Cardiac septum (tissue), 1 donor: ENCODE data around the gene STPG3. TPM values are rescaled to one million over a fixed set of nuclear protein-coding genes. Genes with fewer than 3 reads are reported as not detected.

Experiments used
- DNase-seq: peaks from one replicate; pipeline ENCODE4 v3.0.0-alpha.2; 2020; ENCODE audit warnings: low spot score
- intact Hi-C: fragments of 100-400 bp; cut with DNase I; formaldehyde crosslinking; loops from one replicate; pipeline ENCODE4 v1.14.0; 2022
- total RNA-seq: library from RNA; stranded (reverse); fragmentation: NEBNext Ultra II Directional; extraction: Animal tissue kit (Norgen Biotek cat#: 25700); gene quantifications from one replicate; pipeline ENCODE4 v1.2.1, GENCODE V29; 2021
- donor health status: DM: no; HTN: no; CAD: no.

STPG3 gene
- total RNA-seq, 1 donor from 2014 or later: not detected

DNA sequence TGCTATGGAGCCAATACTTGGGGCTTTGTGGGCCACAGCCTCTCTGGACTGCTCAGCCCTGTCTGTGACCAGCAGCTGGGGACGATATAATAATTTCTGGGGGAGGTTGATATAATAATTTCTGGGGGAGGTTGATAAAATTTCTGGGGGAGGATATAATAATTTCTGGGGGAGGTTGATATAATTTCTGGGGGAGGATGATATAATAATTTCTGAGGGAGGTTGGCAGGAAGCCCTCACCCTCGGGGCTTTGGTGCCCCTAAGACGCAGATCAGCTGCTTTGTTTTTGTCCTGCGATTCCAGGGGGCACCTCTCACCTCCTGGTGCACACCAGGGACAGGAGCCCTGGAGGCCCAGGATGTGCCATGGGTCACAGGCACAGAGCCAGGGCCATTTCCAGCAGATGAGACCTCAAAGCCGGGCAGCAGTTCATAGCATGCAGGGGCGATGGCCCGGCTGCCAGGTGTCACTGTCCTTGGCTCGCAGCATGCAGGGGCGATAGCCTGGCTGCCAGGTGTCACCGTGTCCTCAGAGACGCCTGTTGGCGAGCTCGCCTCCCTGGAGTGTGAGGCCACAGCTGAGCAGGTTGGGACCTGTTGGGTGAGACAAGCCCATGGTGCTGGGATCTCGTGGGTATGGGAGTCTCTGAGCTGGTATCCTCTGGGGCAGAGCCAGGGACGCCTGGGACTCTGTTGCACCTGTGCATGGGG, 22.7 kb downstream of the STPG3 start:
- intact Hi-C loops: no loop called here
- no peak for DNase-seq

DNA sequence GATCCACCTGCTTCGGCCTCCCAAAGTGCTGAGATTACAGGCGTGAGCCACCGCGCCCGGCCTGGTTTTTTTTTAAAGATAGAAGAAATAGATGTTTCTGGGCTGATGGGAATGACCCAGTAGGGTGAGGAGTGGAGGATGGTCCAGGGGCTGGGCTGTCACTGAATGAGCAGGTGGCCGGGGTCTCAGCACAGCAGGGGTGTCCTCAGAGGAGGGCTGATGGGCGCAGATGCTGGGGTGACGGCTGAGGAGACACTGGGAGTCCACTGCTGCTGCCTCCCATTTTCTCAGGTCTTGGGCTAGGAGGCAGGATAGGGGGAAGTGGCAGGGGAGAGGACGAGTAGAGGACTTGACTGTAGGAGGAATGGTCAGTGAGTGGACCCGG, 24.1 kb downstream of the STPG3 start:
- DNase-seq: no peak
- intact Hi-C loops: no loop called here

DNA sequence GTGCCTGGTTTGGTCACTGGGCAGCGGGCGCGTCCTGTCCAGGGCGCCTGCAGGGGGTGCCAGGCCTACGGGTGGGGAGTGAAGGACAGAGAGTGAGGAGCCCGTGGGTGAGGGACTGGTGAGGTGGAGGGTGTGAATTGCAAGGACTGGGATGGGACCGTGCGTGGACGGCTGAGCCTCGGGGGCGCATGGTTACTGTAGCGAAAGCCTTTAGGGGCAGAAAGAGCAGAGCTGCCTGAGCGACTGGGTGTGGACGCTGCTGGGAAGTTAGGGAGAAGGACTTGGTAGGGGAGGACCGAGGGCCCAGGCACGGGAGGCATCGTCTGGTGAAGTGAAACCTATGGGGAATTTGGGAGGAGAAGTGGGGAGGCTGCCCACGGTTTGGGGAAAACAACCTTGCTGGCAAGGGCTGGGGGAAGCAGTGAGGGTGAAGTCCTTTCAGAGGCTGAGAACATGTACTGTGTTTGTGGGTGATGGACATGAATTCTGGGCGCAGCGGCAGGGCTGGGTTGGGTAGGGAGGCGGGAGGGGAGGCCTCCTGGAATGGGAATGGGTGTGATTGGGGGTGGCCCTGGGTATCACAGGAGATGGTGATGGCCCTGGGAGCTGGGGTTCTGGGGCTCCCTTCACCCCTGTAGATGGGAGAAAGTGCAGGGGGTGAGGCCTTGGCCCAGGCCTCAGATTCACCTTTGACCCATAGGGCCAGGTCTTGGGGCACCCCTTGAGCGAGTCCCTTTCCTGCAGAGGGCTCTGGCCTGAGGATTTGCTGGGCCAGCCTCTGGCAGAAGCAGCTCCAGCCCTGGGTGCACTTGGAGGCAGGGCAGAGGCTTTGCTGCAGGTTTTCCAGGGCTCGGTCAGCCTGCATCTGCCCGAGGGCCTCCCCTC, 24.7 kb downstream of the STPG3 start:
- no peak for DNase-seq
- intact Hi-C loops: no loop called here

DNA sequence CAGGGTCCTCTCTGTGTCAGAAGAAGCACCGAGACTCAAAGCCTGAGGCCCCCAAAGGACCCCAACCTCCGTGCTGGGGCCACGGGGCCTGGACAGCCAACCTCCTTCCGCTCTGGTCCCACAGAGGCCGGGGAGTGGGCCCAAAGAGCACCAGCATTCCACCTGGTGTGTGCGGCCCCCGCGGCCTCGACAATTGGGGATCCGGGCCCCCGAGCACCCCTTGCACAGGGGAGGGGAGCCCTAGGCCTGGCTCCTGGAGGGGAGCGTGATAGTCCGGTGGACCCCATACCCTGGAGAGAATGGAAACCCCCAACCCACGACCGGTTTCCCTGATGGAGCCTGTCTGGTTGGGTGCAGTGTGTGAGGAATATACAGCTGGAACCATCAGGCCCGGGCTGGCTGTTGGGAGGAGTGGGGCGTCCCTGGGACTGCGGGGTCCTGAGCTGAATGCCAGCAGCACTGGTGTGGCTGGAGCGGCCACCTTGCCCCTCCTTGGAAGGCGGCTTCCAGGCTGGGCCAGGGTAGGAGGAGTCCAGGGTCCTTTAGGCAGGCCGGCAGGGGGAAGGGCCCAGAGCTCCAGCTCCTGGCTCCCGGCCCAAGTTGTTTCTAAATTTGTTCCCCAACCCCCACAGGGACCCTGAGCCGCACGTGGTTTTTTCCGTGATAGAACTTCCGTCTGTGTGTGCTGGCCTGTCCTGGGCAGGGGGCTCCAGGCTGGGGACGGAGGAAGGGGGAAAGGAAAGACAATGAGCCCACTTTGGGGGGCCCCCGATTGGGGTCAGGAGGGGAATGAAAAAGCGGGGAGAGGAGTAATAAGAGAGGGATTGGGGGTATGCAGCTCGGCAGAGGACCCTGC, 25.6 kb downstream of the STPG3 start:
- peak; percentile 92 for DNase-seq
- intact Hi-C loops: no loop called here

DNA sequence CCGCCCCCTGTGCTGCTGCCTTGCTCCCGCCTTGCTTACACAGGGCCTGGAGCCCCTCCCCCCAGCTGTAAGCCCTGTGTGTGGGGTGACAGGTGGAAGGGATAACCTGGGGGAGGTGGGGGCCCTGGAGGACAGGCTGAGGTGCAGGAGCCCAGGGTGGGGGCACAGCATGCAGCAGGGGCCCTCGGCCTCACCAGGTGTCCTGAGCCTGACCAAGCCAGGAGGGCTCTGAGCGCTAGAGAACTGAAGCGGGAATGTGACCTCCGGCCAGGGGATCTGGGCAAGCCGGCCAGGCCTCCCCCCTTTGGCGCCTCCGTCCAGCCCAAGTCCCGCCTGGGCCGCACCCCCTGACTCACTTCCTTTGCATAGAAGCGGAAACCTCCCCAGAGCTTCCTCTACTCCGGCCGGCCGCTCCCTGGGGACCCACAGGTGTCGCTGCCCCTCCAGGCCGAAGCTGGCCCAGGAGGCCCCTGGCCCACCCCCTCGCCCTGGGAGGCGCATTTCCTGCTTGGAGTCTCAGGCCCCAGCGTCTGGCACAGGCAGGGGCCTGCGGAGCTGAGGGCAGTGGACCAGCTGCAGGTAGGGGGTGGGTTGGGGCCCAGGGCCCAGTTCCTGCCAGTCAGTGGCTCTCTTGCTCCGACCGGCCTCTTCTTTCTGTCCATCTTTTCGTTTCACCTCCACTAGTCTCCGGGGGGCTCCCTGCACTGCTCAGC, 26.4 kb downstream of the STPG3 start, which contains the start of gene TOR4A:
Gene TOR4A (plus strand): TSS at position 398 of the 713 bp plus-strand sequence. CDS start 964 bp downstream, outside the sequence.
- intact Hi-C loops: no loop called here
- DNase-seq: peak; percentile 95

DNA sequence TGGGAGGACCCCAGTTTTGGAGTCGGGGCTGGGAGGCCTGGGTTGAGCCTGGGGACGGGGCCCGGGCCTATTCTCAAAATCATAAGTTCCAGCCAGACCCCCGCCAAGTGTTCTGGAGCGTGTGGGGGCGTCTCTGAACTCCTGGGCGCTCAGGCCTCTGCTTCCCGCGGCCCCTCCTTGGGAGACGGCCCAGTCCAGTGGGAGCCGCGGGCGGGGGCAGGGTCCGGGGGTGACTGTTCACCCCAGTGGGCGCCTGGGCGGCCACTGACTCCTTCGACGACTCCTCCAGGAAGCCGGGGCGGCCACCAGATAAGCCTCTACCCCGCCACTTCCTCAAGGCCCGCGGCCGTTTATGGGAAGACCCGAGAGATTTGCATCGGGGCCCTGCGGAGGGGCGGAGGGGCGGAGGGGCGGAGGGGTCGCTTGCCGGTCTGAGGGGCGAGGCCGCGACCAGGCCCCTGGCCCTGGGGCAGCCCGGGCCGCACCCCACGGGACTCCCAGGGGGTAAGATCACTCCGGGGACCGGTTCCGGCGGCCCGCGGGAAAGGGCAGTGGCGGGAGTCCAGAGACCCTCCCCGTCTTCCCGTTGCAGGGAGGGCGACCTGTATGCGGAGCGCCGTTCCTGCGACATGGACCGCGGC, 27.1 kb downstream of the STPG3 start:
- DNase-seq: no peak

DNA sequence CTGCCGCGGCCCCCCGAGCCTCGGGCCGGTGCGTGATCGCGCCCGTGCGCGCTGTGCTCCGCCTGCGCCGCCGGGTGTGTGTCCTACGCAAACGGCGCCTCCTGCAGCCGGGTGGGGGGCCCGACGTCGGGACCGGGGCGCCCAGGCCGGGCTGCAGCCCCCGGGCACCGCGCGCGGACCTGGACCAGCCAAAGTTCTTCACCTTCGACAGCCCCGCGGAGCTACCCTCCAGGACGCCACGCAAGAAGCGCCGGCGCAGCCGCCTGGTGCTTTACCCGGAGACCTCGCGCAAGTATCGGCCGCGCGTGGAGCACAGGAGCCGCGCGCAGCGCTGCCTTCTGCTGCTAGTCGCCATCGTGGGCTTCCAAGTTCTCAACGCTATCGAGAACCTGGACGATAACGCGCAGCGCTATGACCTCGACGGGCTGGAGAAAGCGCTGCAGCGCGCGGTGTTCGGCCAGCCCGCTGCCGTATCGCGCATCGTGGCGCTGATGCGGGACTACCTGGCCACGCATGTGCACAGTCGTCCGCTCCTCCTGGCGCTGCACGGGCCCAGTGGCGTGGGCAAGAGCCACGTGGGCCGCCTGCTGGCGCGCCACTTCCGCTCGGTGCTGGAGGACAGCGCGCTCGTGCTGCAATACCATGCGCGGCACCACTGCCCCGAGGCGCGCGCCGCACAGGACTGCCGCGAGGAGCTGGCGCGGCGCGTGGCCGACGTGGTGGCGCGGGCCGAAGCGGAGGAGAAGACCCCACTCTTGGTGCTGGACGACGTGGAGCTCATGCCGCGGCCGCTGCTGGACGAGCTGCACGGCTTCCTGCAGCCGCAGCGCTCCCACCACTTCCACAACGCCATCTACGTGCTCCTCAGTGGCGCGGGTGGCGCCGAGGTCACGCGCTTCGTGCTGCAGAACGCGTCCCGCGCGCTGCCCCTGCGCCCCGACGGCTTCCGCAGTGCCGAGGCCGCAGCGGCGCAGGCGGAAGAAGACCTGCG, 27.9 kb downstream of the STPG3 start:
- DNase-seq: no peak

More for the DNA sequence above, 27.1 kb downstream of the STPG3 start:
- intact Hi-C loops: no loop called here

DNA sequence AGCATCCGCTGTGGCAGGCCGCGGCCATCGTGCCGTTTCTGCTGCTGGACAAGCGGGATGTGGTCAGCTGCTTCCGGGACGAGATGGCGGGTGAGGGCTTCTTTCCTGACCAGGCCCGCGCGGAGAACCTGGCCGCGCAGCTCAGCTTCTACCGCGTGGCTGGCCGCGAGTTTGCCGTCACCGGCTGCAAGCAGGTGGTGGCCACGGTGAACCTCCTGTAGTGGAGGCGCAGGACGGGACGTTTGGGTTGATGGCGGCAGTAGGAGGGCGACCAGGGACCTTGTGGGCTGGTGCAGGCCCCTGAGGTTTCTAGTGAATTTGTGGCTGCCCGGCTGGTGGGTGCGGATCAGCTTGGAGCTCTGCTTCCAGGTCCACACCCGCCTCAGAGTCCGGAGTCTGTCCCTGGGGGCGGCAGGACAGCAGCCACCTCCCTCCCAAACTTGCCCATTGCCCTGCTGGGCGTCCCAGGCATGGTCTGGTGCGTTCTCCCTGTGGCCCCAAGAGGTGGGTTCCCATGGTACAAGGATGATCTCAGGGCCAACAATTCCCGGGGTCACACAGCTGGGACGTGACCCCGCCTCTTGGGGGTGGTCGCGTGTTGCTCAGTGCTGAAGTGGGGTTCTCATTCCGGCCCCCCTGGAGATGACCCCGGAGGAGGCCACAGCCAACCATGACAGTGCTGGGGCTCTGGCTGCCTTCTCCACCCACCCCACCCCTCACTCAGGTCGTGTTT, 28.8 kb downstream of the STPG3 start:
- DNase-seq: no peak
- intact Hi-C loops: loop anchor here (5.0 kb wide), 1 partner anchor 167 kb away; no protein-coding TSS in a partner anchor

More for the DNA sequence above, 27.9 kb downstream of the STPG3 start:
- intact Hi-C loops: no loop called here

DNA sequence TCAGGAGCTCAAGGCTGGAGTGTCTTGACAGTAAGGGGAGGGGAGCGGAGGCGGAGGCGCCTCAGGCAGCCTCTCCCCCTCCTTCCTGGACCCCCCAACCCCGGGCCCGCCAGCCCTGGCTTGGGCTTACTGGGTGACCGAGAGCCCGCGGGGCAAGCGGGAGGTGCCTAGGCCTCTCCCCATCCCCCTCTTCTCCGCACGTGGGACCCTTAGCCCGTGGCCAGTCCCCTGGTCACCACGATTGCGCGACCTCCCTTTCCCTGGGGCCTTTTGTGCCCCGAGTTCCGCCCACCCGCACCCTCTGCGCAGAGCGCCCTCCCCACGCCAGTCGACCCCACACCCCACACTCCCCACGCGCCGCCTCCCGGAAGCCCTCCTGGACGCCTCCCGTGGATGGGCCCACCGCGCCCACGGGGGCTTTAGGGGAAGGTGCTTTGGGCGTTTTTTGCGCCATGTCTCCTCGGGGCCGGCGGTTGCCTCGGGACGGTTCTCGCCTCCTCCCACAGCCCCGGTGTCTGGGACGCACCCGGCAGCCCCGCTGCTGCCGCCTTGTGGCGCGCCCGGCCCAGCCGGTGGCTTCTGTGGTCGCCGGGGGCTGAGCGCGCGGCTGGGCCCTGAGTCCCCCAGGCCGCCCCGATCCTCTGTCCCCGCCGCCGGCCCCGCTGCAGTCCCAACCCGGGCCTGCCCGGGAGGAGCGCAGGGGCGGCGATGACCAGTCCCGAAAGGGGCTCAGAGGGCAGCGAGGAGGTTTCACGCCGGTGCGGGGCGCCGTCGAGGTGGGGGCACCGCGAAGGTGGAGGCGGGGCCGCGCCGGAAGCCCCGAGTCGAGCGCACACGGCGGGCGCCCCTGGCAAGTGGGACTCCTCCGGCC, 29.6 kb downstream of the STPG3 start:
- DNase-seq: no peak
- intact Hi-C loops: loop anchor here (5.0 kb wide), 1 partner anchor 167 kb away; no protein-coding TSS in a partner anchor

DNA sequence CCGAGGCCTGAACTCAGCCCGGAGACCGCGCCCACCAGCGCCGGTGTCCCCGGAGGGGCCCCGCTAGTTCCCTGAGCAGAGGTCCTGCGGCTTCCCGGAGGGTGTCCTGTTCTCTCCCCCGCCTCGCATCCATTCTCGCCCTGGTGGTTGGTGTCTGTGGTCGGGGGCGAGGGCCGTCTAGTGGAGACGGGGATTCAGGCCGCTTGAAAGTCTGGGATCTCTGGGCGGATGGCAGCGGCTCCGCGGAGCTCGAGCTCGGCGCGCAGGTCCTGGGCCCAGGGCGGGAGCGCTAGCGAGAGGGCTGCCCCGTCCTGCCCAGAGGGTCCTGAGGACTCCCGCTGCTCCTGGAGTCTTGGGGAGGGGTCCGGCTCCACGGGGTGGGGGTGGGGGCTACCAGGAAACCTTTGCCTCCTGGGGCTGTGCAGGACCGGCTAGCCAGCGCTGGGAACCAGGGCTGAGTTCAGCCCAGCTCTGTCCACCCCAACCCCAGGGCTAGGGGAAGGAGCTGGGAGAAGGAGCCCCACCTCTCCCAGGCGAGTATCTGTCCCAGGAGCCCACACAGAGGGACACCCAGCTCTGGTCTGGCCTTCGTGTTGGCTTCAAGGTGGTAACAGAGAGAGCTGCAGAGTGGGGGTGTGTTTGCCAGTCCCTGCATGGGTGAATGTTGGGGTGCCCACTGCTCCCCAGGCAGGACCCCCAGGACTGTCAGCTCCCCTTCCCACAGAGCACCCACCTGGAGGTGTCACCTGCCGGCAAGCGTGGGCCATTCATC, 30.4 kb downstream of the STPG3 start:
- DNase-seq: peak; percentile 73
- intact Hi-C loops: loop anchor here (5.0 kb wide), 1 partner anchor 166 kb away; no protein-coding TSS in a partner anchor

DNA sequence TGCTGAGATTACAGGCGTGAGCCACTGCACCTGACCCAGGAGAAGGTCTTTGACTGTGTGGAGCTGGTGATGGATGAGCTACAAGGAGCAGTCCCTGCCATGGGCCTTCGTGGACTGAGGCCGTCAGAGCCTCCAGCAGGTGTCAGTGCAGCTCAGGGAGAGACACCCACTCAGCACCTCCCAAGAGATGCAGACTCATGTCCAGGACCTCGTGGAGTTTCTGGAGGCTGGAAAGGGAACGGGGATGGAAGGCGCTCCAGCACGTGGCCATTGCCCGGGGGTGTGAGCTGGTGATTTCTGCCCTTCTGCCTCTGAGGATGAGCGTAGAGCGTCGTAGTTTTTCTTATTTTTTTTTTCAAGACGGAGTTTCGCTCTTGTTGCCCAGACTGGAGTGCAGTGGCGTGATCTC, 35.9 kb downstream of the STPG3 start:
- intact Hi-C loops: no loop called here
- no peak for DNase-seq

DNA sequence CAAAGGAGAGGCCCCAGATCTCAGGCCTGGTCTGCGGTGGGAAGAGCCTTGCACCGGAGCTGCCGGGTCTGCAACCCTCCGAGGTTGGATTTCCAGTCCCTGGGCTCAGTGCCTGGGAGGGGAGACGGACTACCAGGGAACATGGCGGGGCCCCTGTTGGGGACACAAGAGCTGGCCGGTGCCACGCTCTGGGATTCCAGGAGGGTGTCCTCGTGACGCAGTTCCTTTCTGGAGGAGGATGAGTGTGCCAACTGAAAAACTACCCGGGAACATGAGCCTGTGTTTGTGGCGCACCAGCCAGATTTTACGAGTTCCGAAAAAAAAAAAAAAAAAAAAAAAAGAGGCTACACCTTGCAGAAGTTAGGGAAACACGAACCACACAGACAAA, 42.0 kb downstream of the STPG3 start:
- intact Hi-C loops: no loop called here
- no peak for DNase-seq

DNA sequence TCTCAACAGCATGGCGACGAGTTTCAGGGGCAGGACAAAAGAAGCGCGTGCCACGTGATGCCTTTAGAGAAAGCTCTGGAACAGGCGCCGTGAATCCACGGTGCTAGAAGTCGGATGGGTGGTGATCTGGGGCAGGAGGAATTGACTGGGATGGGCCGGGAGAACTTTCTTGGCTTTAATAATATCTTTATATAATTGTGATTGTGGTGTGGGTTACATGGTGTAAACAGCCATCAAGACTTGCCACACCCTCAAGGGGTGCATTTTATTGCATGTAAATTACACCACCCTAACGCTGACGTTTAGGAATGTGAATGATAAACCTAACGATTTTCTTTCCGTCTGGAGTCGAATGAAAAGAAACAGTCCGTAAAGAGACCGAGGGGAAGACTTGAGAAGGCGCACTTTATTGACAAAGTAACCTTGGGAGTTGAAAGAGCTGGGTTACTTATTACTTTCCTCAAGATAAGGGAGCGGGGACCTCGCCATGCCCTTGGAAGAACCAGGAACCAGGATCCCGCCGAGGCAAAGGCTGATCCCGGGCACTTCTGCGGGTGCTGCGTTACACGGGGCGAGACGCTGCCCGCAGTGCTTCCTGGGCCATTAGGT, 42.5 kb downstream of the STPG3 start:
- intact Hi-C loops: loop anchor here (2.0 kb wide), 1 partner anchor 113 kb away; no protein-coding TSS in a partner anchor
- DNase-seq: no peak

DNA sequence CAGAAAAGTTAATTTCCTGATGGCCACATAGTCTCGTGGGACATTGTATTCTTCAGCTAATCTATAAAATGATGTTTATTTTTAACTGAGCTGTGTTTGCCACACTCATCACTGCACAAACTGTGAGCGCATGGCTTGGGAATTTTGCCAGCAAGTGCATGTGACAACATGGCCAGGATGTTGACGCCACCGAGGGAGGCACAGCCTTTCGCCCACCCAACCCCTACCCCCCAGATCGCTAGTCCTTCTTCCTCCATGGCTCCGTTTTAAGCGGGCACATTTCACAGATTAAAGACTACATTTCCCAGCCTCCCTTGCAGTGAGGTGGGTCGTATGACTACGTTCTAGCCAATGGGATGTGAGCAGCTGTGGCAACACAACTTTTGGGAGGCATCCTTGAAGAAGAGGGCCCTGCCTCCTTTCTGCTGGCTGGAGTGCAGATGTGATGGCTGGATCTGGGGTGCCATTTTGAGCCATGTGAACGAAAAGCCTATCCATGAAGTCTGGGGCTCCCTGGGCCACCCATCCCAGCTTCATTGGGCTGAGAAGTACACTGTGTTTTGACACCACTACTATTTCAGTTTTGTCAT, 43.1 kb downstream of the STPG3 start:
- DNase-seq: no peak
- intact Hi-C loops: loop anchor here (2.0 kb wide), 1 partner anchor 113 kb away; no protein-coding TSS in a partner anchor
